ENCODE data around the gene TRRAP. TPM values are rescaled to one million over a fixed set of nuclear protein-coding genes. Genes with fewer than 3 reads are reported as not detected.

TRRAP gene
- total RNA-seq, 3 donors from 2014 or later: 36.2 to 47.8 (median 44.5) TPM

GRCh38 chr7:98862716-98863420 is 15.5 kb upstream of the TRRAP start:
- Histone ChIP-seq H3K9me3 (no peaks in the 10 kb centered on the region), H3K4me3 (no peak overlapping the region), H3K36me3 (ENCODE audit: low read depth) (no peaks in the 10 kb centered on the region), H3K4me1 (ENCODE audit: low read depth) (no peaks in the 10 kb centered on the region)
- no peak for TF ChIP-seq CTCF (IDR thresholded peaks at IDR 0.05)
- peak in 1 of 3 donors; percentile 37 for DNase-seq
- intact Hi-C loops (cut with DNase I, micrococcal nuclease): no loop called here
- no peak for ATAC-seq

GRCh38 chr7:98863601-98864000 is 14.7 kb upstream of the TRRAP start:
- Histone ChIP-seq H3K4me1 (ENCODE audit: low read depth) (no peaks in the 10 kb centered on the region), H3K9me3 (no peaks in the 10 kb centered on the region), H3K36me3 (ENCODE audit: low read depth) (no peaks in the 10 kb centered on the region), H3K4me3 (no peak overlapping the region)
- intact Hi-C loops (cut with DNase I, micrococcal nuclease): no loop called here
- no peak for TF ChIP-seq CTCF (IDR thresholded peaks at IDR 0.05)
- no peak for DNase-seq
- ATAC-seq: no peak

DNA sequence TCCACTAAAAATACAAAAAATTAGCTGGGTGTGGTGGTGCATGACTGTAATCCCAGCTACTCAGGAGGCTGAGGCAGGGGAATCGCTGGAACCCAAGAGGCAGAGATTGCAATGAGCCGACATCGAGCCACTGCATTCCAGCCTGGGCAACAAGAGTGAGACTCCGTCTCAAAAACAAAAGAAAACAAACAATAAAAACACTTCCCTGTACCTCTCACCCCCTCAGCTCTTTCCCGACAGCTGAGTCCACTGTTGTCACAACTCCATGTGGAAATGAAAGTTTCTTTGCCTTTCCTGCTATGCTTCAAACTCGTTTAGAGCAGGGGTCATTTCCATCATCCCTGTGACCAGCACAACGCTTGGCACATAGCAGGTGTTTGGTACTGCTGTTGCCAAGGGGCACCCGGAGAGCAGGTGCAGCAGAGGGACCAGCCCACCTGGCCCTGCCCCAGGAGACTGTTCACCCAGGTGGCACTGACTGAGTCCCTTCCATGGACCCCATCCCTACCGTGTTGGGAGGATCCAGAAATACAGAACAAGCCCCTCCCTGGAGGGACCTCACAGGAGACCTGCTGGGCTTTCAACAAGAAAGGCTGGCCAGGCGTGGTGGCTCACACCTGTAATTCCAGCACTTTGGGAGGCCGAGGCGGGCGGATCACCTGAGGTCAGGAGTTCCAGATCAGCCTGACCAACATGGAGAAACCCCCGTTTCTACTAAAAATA is 13.4 kb upstream of the TRRAP start:
- no peaks in the 10 kb centered on the region for H3K9me3 ChIP-seq
- TF ChIP-seq CTCF (IDR thresholded peaks at IDR 0.05): no peak
- ATAC-seq (no peak), DNase-seq (peak in 1 of 3 donors; percentile 23)
- H3K36me3 ChIP-seq (ENCODE audit: low read depth): no peaks in the 10 kb centered on the region
- H3K4me3 ChIP-seq: no peak overlapping the region
- H3K4me1 ChIP-seq (ENCODE audit: low read depth): no peaks in the 10 kb centered on the region
- intact Hi-C loops (cut with DNase I, micrococcal nuclease): no loop called here

GRCh38 chr7:98866351-98866750 is 12.0 kb upstream of the TRRAP start:
- intact Hi-C loops (cut with DNase I, micrococcal nuclease): no loop called here
- Histone ChIP-seq H3K9me3 (no peaks in the 10 kb centered on the region), H3K4me1 (ENCODE audit: low read depth) (peaks cover 3% of the 10 kb centered on the region), H3K4me3 (no peak overlapping the region), H3K36me3 (ENCODE audit: low read depth) (no peaks in the 10 kb centered on the region)
- DNase-seq (peak in 1 of 3 donors; percentile 7), ATAC-seq (no peak)
- TF ChIP-seq CTCF (IDR thresholded peaks at IDR 0.05): no peak

DNA sequence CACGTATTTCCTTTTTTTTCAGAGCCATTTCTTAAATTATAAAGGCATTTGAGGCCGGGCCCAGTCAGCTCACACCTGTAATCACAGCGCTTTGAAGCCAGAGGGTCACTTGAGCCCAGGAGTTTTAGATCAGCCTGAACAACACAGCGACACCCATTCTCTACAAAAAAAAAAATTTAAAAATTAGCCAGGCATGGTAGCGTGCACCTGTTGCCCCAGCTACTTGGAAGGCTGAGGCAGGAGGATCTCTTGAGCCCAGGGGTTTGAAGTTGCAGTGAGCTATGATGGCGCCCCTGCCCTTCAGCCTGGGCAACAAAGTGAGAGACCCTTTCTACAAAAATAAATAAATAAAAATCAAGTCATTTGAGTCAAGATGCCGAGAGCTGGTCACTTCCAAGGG is 11.6 kb upstream of the TRRAP start:
- intact Hi-C loops (cut with DNase I, micrococcal nuclease): no loop called here
- Histone ChIP-seq H3K9me3 (no peaks in the 10 kb centered on the region), H3K4me3 (no peak overlapping the region), H3K4me1 (ENCODE audit: low read depth) (peaks cover 3% of the 10 kb centered on the region), H3K36me3 (ENCODE audit: low read depth) (no peaks in the 10 kb centered on the region)
- no peak for TF ChIP-seq CTCF (IDR thresholded peaks at IDR 0.05)
- ATAC-seq (no peak), DNase-seq (peak in 1 of 3 donors; percentile 5)
